ENCODE measurements around the gene CMC1. TPM values are rescaled to one million over a fixed set of nuclear protein-coding genes. Genes with fewer than 3 reads are reported as not detected.
A peak's percentile ranks its signal among the peaks of the same experiment; 100 is the strongest.

The CMC1 gene
- polyA plus RNA-seq, 3 donors, result 13.2 to 43.9 (median 40.5) TPM

GRCh38 chr3:28242519-28242918 is 1.1 kb downstream of the CMC1 start:
- Mint-ChIP-seq H3K4me1 (peaks cover 46% of the 10 kb centered on the region), H3K27ac (peak overlapping the region in 3 of 7 donors; percentile 55 to 92 (median 83)), H3K9me3 (peaks cover 0 to 4% (median 0%) of the 10 kb centered on the region in 7 donors), H3K27me3 (ENCODE audit: low read depth in 3 of 3) (no peaks in the 10 kb centered on the region), H3K4me3 (peak overlapping the region; percentile 91 to 93), H3K36me3 (peaks cover 3 to 4% of the 10 kb centered on the region in 2 donors)
- Histone ChIP-seq H2AFZ (ENCODE audit: insufficient read depth, low read depth, low read length, poor library complexity, severe bottlenecking) (peak overlapping the region; percentile 99), H3K36me3 (replicated peaks in 1 of 2; ENCODE audit: control insufficient read depth in 1 of 2, insufficient read depth in 2 of 2, low read length in 2 of 2) (no peaks in the 10 kb centered on the region), H4K20me1 (ENCODE audit: insufficient read depth, low read length) (no peaks in the 10 kb centered on the region), H3K4me3 (replicated peaks in 1 of 3; ENCODE audit: low read depth in 2 of 3, low read length in 3 of 3) (peak overlapping the region in 2 of 3 experiments; percentile 87 to 94), H3K27ac (ENCODE audit: low read depth in 1 of 2, low read length in 2 of 2) (peak overlapping the region in 1 of 2 donors; percentile 90), H3K4me1 (ENCODE audit: control insufficient read depth in 1 of 2, insufficient read depth in 2 of 2, low read length in 2 of 2) (peaks cover 32 to 36% of the 10 kb centered on the region in 2 donors), H3K27me3 (ENCODE audit: control insufficient read depth in 2 of 2, insufficient read depth in 2 of 2, low read length in 2 of 2) (no peaks in the 10 kb centered on the region), H3K9me3 (replicated peaks in 1 of 2; ENCODE audit: control insufficient read depth in 1 of 2, insufficient read depth in 1 of 2, low read length in 2 of 2) (no peaks in the 10 kb centered on the region), H3K4me2 (replicated peaks; ENCODE audit: extremely low read depth, low read length, poor library complexity, severe bottlenecking) (peak overlapping the region; percentile 75), H3K79me2 (ENCODE audit: insufficient read depth, low read length) (peaks cover 62% of the 10 kb centered on the region), H3K9ac (ENCODE audit: insufficient read depth, low read length, poor library complexity, severe bottlenecking) (no peak overlapping the region)
- intact Hi-C loops (cut with micrococcal nuclease), result no loop called here
- no peak for DNase-seq
- 75% methylated on average over 1 of the region's 3 CpGs for WGBS (ENCODE audit: insufficient coverage)
- no peak for TF ChIP-seq CTCF (IDR thresholded peaks at IDR 0.05)

- Histone ChIP-seq H3K4me1 (ENCODE audit: control insufficient read depth in 1 of 2, insufficient read depth in 2 of 2, low read length in 2 of 2) (peaks cover 32 to 36% of the 10 kb centered on the region in 2 donors), H3K4me3 (replicated peaks in 1 of 3; ENCODE audit: low read depth in 2 of 3, low read length in 3 of 3) (no peak overlapping the region)
- H3K36me3 Mint-ChIP-seq, result peaks cover 3 to 7% of the 10 kb centered on the region in 2 donors
These were observed 2.1 kb downstream of the CMC1 start for GRCh38 chr3:28243424-28244106.

More at GRCh38 chr3:28243424-28244106, 2.1 kb downstream of the CMC1 start:
- Mint-ChIP-seq H3K27me3 (ENCODE audit: low read depth in 3 of 3) (no peaks in the 10 kb centered on the region), H3K27ac (peak overlapping the region in 5 of 7 donors; percentile 41 to 78 (median 51)), H3K9me3 (peaks cover 0 to 4% (median 0%) of the 10 kb centered on the region in 7 donors), H3K4me3 (no peak overlapping the region), H3K4me1 (peaks cover 46% of the 10 kb centered on the region)
- 21% methylated on average over 1 of the region's 3 CpGs for WGBS (ENCODE audit: insufficient coverage)
- Histone ChIP-seq H2AFZ (ENCODE audit: insufficient read depth, low read depth, low read length, poor library complexity, severe bottlenecking) (no peak overlapping the region), H3K27ac (ENCODE audit: low read depth in 1 of 2, low read length in 2 of 2) (peak overlapping the region in 1 of 2 donors; percentile 28), H3K36me3 (replicated peaks in 1 of 2; ENCODE audit: control insufficient read depth in 1 of 2, insufficient read depth in 2 of 2, low read length in 2 of 2) (no peaks in the 10 kb centered on the region), H3K9ac (ENCODE audit: insufficient read depth, low read length, poor library complexity, severe bottlenecking) (no peak overlapping the region), H3K79me2 (ENCODE audit: insufficient read depth, low read length) (peaks cover 72% of the 10 kb centered on the region), H4K20me1 (ENCODE audit: insufficient read depth, low read length) (no peaks in the 10 kb centered on the region), H3K4me2 (replicated peaks; ENCODE audit: extremely low read depth, low read length, poor library complexity, severe bottlenecking) (no peak overlapping the region), H3K9me3 (replicated peaks in 1 of 2; ENCODE audit: control insufficient read depth in 1 of 2, insufficient read depth in 1 of 2, low read length in 2 of 2) (no peaks in the 10 kb centered on the region), H3K27me3 (ENCODE audit: control insufficient read depth in 2 of 2, insufficient read depth in 2 of 2, low read length in 2 of 2) (no peaks in the 10 kb centered on the region)
- no peak for TF ChIP-seq CTCF (IDR thresholded peaks at IDR 0.05)
- intact Hi-C loops (cut with micrococcal nuclease), result no loop called here
- peak in 2 of 3 donors; percentile 50 to 54 for DNase-seq
